ENCODE results near the gene SNRNP35. TPM values are rescaled to one million over a fixed set of nuclear protein-coding genes. Genes with fewer than 3 reads are reported as not detected.

SNRNP35 gene
- total and polyA plus RNA-seq, 9 of the 15 experiments (the other 6 are each of a cell fraction or from before 2014, with no cell fraction given): 17.7 to 41.0 (median 25.5) TPM

DNA sequence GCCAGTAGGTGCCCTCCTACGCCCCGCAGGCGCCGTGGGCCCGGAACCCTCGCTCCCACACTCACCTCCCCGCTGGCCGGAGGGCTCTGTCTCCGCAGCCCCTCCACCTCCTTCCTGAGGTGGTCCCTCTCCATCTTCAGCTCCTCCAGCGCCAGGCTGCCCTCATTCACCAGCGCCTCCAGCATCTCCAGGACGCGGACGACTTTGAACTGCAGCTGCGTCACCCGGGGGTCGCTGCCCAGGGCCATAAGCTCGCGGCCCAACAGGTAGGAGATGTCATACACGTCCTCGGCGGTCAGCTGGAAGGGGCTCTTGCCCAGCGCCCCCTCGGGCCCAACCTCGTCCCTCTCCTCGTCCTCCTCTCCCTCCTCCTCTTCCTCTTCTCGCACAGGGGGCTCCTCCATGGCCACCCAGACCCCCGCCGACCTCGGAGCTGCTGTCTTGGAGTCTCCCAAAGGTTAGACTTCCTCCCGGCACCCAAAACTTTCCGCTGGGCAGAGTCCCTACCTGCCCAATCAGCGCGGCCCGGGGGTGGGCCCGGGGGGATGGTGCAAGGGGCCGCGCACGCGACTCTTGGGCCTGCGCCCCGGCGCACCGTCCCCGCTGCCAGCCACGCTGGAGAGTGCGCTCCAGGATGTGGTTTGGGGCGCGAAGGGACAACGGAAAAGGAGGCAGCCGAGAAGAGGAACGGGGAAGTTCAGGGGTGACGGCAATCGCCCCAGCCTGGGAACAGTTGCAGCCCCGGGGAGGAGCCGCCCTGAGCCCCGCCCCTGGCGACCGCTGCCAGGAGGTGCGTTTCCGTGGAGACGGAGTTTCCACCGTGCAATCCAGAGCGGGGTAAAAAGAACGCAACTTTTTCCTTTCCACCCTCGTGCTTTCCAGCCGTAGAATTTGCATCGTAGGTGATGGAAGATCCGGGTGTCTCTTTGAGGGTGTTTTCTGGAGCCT lies 21.6 kb upstream of the SNRNP35 start, which contains the start of gene RILPL2 (continued):
- TF ChIP-seq MGA (IDR thresholded peaks at IDR 0.05) (peak; percentile 74), ZNF696 (CRISPR knock-in tag; conservative IDR thresholded peaks at IDR 0.05) (no peak), NR2C2 (CRISPR knock-in tag; IDR thresholded peaks at IDR 0.05) (peak; percentile 50; the same call in 1 of the 2 replicates), NR2C2 (tag; IDR thresholded peaks at IDR 0.05) (peak; percentile 88), KLF10 (CRISPR knock-in tag; IDR thresholded peaks at IDR 0.05) (no peak), ZNF253 (CRISPR knock-in tag; conservative IDR thresholded peaks at IDR 0.05) (no peak), FOXA1 (IDR thresholded peaks at IDR 0.05; ENCODE audit: borderline replicate concordance) (no peak), E2F8 (IDR thresholded peaks at IDR 0.05; ENCODE audit: low read depth, partially characterized antibody) (no peak), CHCHD3 (CRISPR knock-in tag; IDR thresholded peaks at IDR 0.05) (no peak), ZNF232 (CRISPR knock-in tag; IDR thresholded peaks at IDR 0.05) (no peak), ZNF263 (CRISPR knock-in tag; IDR thresholded peaks at IDR 0.05; ENCODE audit: borderline replicate concordance) (peak; percentile 95), NR2C1 (IDR thresholded peaks at IDR 0.05) (no peak), NR2C1 (tag; IDR thresholded peaks at IDR 0.05) (no peak), ZNF408 (CRISPR knock-in tag; IDR thresholded peaks at IDR 0.05; ENCODE audit: low read depth) (no peak)

Measured in K562 (cell line).